Fibroblast of villous mesenchyme (primary cell): Measurements from ENCODE around the gene ZNF521. TPM values are rescaled to one million over a fixed set of nuclear protein-coding genes. Genes with fewer than 3 reads are reported as not detected.

Experiments
- DNase-seq: peaks from one replicate; pipeline ENCODE4 v3.0.0-alpha.2; 2010; ENCODE audit warnings: low read depth
- H3K4me3 ChIP-seq: 2 replicates; pipeline ENCODE4 v1.5.1; 2011; ENCODE audit warnings: low read depth, mild to moderate bottlenecking, low read length
- CTCF ChIP-seq: IDR thresholded peaks from 2 replicates; pipeline ENCODE4 v1.5.1; 2012; ENCODE audit warnings: low read depth, mild to moderate bottlenecking, low read length; ENCODE audit not compliant: insufficient read depth
- total RNA-seq: library from RNA; depleted of rRNA; stranded (reverse); fragments of >200 nt; gene quantifications from 2 replicates; pipeline ENCODE4 v1.2.3, GENCODE V29; 2012

The ZNF521 gene
- total RNA-seq, 1 donor = 4.7 TPM

- TF ChIP-seq CTCF = no peak
- DNase-seq = no peak
- no peak overlapping the region for H3K4me3 ChIP-seq
These were observed 251.5 kb downstream of the ZNF521 start for GRCh38 chr18:25100418-25100817.

GRCh38 chr18:25099895-25100294 lies 252.1 kb downstream of the ZNF521 start:
- no peak overlapping the region for H3K4me3 ChIP-seq
- no peak for TF ChIP-seq CTCF
- DNase-seq = peak; percentile 53

GRCh38 chr18:25097569-25098056 lies 254.4 kb downstream of the ZNF521 start:
- peak; percentile 13 for DNase-seq
- no peak for TF ChIP-seq CTCF
- H3K4me3 ChIP-seq = no peak overlapping the region

- no peak for TF ChIP-seq CTCF
- H3K4me3 ChIP-seq = no peak overlapping the region
- peak; percentile 50 for DNase-seq
These were observed 254.9 kb downstream of the ZNF521 start for GRCh38 chr18:25097057-25097456.

- TF ChIP-seq CTCF = no peak
- H3K4me3 ChIP-seq = no peak overlapping the region
- DNase-seq = no peak
These were observed 258.8 kb downstream of the ZNF521 start for GRCh38 chr18:25093141-25093540.

GRCh38 chr18:25089470-25089869 lies 262.5 kb downstream of the ZNF521 start:
- no peak overlapping the region for H3K4me3 ChIP-seq
- no peak for TF ChIP-seq CTCF

GRCh38 chr18:25086876-25087275 lies 265.1 kb downstream of the ZNF521 start:
- no peak for DNase-seq
- no peak for TF ChIP-seq CTCF
- H3K4me3 ChIP-seq = no peak overlapping the region

More at GRCh38 chr18:25089470-25089869, 262.5 kb downstream of the ZNF521 start:
- no peak for DNase-seq
